Activated T-cell treated with anti-CD3 and anti-CD28 coated beads, Interleukin-2, amount 50 U/mL, for 1 hour (primary cell): Measurements from ENCODE around the gene GBP5.
"Not testable (repeated sequence)": the region's sequence is repeated elsewhere in the genome, so short reads cannot be mapped to it uniquely, and the experiment has no call there.

ENCODE experiments used
- DNase-seq: peaks from one replicate; pipeline ENCODE4 v3.0.0-alpha.2; 2020

The GBP5 gene, protein sequence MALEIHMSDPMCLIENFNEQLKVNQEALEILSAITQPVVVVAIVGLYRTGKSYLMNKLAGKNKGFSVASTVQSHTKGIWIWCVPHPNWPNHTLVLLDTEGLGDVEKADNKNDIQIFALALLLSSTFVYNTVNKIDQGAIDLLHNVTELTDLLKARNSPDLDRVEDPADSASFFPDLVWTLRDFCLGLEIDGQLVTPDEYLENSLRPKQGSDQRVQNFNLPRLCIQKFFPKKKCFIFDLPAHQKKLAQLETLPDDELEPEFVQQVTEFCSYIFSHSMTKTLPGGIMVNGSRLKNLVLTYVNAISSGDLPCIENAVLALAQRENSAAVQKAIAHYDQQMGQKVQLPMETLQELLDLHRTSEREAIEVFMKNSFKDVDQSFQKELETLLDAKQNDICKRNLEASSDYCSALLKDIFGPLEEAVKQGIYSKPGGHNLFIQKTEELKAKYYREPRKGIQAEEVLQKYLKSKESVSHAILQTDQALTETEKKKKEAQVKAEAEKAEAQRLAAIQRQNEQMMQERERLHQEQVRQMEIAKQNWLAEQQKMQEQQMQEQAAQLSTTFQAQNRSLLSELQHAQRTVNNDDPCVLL

DNA sequence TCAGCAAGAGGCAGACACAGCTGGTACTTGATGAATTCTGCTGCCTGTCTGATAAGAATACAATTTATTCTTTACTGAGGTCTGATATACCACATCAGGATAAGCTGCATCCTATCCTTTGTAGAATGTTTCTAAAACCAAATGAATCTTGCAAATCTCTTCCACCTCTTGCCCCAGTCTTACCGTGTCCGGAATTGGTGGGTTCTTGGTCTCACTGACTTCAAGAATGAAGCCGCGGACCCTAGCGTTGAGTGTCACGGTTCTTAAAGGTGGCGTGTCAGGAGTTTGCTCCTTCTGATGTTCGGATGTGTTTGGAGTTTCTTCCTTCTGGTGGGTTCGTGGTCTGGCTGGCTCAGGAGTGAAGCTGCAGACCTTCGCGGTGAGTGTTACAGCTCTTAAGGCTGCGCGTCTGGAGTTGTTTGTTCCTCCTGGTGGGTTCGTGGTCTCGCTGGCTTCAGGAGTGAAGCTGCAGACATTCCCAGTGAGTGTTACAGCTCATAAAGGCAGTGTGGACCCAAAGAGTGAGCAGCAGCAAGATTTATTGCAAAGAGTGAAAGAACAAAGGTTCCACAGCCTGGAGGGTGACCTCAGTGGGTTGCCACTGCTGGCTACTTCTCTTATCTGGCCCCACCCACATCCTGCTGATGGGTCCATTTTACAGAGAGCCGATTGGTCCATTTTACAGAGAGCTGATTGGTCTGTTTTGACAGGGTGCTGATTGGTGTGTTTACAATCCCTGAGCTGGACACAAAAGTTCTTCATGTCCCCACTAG lies at the start of gene GBP5:
Gene GBP5 (minus strand): TSS at position 592 of the 773 bp plus-strand sequence. CDS start 3,305 bp downstream, outside the sequence.
- peak; percentile 50 for DNase-seq

DNA sequence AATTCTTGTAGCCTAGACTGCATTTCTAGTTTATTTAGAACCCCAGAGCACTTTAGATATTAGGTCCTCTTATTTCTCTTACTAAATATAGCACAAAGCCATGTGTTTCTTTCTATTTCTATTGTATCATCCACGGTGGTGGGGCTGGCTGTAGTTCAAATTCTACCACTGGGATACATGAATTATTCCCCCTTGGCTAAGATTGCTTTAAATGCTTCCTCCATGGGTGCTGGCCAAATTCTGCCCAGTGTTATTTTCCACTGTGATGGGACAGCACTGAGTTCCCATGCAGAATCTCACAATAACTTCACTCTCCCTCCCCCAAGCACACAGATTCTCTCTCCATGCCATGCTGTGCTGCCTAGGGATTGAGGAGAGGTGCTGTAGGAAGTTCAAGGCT lies 49.7 kb upstream of the GBP5 start:
- no peak for DNase-seq

DNA sequence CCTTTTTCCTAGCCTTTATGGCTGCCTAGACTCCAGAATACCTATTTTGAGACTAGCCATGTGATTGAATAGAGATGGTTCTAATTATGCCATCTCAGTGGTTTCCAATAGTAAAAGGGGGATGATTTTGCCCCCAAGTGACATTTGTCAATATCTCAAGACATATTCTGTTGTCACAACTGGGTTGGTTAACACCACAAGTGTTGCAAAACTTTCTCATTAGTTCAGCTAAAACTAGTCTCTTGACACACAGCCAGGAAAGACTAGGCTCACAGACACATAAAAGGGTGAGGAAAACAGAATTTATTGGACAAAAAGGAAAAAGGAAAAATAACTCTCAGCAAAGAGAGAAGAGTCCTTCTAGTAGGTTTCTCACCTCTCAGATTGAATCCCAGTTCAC lies 39.9 kb upstream of the GBP5 start:
- DNase-seq = no peak

DNA sequence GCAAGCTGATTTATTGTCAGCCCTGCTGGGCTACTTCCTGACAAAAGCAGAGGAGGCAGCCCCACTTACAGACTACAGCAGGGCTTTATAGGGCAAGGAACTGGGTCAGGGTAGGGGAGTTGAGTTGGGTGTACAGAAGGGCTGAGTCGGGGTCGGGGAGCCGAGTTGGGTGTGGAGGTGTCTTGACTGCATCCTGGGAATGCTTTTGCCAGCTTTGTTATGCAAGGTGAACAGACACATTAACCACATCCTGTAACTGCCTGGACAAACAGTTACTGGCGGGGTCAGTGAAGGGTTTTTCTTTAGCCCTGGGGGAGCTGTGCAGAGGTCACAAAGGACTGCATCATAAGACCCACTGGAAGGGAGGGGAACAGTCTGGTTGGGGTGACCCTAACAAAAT lies 39.1 kb upstream of the GBP5 start:
- DNase-seq = no peak

DNA sequence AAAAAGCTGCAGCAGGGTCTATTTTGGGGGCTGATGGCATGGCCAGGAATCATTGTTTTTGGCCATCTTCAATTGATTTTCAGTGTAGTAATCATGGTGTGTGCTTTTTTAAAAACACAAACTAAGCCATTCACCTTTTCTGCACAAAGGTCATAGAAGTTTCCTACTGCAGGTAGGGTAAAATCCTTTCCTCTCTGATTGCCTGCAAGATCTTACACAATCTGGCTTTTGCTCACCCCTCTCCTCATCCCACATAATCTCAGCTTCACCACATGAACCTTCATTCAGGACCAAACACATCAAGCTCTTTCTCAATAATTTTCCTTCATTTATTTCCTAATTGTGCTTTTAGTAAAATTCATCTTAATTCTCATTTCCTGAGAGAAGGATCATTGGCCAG lies 38.3 kb upstream of the GBP5 start:
- DNase-seq = no peak

DNA sequence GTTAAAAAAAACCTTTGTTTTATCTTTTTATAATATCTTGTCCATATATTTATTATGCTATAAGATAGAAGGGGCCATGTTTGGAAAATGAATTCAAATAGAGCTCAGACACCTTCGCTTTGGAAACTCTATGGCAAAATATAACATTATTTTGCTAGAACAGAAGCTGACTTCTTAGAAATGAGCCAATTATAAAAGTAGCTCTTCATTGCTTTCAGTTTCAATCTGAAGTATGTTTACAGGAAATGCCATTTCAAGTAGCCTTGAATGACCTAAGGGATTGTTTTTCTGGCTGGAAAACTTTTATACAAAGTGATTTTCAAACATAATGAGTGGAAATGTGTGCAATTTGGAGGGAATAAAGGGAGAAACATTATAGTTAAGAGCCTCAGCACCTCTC lies 37.8 kb upstream of the GBP5 start:
- no peak for DNase-seq

DNA sequence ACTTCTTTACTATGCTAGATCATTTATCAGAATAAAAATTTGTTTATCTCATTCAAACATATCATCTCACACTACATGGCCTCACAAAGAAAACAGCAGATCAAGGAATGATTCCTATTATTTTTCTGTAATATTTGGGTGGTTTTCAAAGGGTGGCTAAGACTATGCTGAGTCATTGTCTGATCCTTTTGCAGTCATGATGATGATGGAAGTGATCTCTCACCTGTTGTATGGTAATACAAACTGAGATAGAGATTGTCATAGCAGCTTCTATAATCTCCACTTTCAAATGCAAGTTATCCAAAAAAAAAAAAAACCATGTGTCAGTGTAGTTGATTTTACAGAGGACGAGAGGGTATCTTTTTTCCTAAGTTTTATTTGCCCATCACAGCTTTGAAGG lies 37.2 kb upstream of the GBP5 start:
- DNase-seq = no peak

DNA sequence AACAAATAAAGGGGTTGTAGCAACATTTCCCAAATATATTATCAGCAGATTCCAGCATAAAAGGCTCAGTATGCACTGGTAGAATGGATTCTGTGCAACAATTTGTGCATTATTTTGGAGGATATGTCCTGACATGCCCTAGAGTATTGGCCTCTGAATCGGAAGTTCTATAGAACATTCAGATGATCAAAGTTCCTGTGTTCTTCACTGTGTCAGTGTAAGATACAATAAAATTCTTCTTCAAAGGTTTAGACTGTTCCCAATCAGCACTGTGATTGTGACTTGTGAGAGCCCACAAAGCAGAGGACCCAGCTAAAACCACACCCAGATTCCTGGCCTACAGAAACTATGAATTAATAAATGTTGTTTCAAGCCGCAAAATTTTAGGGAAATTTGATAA lies 33.6 kb upstream of the GBP5 start:
- no peak for DNase-seq

DNA sequence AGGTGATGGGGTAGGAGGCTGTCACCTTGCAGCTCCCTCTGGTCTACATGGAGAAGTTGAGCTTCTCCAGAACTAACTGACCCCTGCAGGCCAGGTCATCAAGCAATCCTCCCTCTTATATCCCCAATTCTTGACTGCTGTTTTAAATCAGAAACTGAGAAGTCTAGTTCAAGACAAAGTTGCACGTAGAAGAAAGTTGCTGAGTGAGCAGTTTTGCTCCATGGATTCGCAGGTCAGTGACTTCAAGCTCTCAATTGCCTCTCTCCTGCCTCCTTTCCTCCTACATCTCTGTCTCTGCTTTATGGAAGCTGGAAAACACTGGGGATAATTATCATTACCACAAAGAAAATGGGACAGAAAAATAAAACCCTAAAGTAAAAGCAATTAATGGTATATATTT lies 32.8 kb upstream of the GBP5 start:
- no peak for DNase-seq

DNA sequence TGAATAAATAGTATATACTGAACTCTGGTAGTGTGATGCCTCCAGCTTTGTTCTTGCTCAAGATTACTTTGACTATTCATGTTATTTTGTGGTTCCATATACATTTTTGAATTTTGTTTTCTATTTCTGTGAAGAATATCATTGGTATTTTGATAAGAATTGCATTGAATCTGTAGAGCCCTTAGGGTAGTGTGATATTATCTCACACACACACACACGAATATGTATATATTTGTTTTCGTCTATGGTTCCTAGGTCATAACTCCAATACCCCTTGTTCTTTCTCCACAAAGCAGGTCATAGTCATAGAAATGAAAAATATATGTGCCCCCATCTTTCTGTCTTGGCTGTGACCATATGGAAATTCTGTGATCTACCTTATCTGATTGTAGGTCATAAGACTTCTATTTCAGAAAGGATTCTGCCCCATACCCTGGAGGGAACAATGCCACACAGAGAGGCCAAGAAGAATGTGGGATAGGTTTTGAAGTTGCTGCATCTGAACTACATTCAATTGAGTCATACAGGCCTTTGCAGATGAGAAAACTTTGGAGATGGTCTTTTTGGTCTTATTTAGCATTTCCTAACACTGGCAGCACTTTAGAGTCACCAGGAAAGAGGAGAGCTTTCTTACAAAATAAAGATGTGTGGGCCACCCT lies 32.0 kb upstream of the GBP5 start:
- no peak for DNase-seq

DNA sequence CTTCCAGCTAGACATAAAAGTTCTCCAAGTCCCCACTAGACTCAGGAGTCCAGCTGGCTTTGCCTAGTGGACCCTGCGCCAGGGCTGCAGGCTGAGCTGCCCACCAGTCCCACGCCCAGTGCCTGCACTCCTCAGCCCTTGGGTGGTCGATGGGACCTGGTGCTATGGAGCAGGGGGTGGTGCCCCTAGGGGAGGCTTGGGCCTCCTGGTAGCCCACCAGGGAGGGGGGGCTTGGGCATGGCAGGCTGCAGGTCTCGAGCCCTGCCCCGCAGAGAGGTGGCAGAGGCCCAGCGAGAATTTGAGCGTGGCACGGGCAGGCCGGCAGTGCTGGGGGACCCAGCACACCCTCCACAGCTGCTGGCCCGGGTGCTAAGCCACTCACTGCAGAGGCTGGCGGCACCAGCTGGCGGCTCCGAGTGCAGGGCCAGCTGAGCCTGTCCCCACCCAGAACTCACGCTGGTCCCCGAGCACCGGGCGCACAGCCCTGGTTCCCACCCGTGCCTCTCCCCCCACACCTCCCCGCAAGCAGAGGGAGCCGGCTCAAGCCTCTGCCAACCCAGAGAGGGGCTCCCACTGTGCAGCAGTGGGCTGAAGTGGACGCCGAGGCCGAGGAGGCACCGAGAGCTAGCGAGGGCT lies 30.2 kb upstream of the GBP5 start:
- DNase-seq = no peak

DNA sequence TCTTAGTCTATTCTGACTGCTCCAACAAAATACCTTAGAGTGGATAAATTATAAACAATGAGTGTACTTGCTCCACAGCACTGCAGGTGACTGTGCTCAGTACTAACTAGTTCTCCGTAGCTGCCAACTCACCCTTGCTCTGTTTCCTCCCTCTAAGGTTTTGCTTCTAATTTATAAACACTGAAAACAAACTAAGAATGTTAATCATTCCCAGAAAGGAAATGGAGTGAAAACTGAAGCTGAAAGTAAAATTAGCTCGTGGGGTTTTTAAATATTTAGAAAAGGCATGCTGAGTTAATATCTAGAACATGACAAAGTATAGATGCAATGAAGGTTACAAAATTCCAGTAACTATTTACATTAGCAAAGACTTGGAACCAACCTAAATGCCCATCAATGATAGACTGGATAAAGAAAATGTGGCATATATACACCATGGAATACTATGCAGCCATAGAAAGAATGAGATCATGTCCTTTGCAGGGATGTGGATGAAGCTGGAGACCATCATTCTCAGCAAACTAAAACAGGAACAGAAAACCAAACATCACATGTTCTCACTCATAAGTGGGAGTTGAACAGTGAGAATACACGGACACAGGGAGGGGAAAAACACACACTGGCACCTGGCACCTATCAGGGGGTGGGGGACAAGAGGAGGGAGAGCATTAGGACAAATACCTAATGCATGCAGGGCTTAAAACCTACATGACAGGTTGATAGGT lies 27.2 kb upstream of the GBP5 start:
- DNase-seq = not testable (repeated sequence)

DNA sequence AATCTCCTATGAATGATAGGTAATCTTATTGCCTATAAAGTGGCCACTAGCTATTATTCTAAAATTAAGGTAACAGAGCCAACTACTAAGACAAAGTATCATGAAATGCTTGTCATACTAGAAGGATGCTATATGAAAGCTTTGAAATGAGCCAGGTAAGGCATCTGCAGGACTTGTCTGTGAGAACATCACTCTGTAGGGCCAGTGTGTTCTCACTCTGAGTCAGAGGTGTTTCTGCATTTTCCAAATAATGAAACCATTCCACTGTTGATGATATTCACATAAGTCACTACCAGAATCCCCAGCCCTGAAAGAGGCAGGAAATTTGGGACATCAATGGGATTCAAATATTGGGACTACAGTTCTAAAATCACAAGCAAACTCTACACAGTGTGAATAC lies 25.8 kb upstream of the GBP5 start:
- no peak for DNase-seq

DNA sequence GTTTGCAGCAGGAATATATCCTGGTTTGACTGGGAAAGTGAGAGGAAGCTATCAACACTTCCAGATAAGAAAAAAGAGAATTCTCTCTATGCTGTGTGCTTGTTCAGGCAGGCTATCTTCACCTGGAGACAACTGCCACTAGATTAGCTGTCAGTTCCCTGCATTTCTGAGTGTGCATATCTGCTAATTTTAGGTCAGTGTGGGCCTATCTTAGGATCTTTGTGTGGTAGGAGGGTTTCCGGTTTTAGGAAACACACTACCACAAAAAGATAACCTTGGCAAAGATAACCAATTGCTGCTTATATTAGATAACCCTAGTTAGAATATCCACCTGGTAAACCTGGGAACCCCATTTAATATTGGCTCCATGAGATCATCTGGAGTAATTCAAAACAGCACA lies 22.5 kb upstream of the GBP5 start:
- no peak for DNase-seq

DNA sequence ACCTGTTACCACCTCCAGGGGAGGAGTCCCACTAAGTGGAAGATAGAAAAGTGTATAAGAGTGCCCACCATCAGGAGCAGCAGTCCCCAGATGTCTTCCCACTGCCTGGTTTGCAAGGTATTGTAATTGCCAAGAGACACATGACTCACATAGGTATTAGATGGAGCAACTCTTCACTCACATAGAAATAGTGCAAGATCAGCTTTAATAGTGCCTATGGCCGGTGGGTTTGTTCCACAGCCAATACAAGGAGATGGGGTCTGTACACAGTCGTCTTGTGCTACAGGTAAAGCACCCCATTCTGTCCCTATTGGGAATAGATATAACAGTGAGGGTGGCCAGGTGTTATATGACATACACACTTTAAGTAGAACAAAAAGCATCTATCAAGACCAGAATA lies 18.6 kb upstream of the GBP5 start:
- DNase-seq = no peak

DNA sequence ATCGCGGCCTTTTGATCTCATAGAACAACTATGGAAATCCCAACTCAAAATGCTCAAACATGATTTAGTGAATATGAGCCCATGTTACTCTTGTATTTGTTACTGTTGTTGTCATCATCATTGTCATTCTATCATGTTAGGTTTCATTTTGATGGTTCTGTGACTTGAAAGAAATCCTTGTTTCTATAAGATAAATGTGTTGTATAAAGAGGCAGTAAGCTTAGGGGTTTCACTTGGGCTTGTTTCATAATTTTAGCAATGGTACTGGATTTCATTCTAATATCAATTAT lies 15.3 kb upstream of the GBP5 start:
- no peak for DNase-seq

DNA sequence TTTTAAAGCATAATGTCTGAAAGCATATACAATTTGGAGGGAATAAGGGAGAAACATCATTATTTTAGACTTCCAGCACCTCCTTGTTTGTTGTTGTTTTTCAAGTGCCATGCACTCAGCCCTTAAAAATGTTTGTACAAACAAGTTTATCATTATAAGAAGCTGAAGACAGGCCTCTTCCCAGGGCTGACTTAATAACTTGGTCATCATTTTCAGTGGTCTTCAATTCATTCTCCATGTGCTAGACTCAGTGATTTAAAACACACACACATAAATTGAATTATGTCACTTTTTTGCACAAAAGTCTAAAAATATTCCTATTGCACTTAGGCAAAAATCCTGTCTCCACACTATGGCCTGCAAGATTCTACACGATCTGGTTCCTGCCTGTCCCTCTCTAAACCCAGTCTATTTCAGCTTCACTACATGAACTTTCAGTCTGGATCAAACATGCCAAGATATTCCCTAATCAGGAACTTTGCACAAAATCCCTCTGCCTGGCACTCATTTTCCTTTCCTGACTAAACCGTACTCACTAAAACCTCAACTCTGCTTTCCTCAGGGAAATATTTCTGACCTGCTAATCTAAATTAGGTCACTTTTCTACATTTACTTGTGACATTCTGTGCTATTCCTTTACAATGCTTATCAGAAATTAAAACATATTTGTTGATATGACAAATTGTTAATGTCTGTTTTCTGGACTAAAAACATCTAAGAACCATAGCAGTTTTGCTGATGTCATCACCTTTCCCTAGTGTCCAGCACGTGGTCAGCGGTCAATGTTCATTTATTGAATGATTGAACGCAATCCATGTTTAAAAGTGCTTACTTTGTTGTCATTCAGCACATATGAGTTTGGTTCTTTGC lies 14.8 kb upstream of the GBP5 start:
- no peak for DNase-seq

DNA sequence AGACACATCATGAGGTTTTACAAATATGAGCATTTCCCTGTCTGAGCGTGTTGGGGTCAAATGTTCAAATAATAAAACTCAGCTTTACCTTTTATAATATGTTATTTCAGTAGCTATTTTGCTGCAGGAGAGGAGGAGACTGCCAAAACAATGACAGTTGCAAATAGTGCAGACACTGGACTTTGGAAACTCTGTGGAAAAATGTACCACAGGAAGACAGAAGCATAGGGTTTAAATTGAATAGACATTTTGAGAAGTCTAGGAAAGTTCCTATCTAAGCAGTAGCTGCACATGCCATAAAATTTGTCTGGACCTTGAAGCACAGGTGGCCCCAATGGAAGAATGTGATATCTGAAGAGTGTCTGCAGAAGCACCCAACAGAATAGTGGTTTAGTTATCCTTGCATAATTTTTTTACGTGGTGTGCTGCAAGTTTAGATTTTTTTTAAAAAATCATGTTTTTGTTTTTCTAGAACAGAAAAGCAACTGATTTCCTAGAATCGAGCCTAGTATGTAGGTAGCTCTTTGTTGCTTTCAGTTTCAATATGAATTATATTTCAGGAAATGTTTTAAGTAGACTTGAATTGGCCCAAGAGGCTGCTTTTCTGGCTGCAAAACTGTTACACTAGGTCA lies 14.0 kb upstream of the GBP5 start:
- no peak for DNase-seq

DNA sequence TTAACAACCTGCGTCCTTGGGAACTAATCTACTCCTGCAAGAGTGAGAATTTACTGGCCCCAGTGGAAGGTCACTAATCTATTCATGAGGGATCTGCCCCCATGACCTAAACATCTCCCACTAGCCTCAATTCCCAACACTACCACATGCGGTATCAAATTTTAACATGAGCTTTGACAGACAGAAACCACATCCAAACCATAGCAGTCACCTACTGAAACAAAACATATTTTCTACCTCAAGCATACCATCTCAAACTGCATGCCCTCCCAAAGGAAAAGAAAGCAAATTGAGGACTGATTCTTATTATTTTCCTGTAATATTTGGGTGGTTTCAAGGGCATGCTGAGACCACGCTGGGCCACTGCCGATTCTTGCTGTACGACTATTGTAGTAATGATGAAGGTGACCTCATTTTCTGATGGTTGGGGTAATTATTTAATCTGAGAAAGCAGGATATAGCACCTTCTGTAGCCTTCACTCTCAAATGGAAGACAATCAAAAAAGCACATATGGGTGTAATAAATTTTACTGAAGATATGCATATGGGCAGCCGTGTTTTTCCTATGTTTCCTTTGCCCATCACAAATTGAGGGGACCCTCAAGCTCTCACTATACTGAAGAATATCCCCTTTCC lies 13.2 kb upstream of the GBP5 start:
- no peak for DNase-seq

DNA sequence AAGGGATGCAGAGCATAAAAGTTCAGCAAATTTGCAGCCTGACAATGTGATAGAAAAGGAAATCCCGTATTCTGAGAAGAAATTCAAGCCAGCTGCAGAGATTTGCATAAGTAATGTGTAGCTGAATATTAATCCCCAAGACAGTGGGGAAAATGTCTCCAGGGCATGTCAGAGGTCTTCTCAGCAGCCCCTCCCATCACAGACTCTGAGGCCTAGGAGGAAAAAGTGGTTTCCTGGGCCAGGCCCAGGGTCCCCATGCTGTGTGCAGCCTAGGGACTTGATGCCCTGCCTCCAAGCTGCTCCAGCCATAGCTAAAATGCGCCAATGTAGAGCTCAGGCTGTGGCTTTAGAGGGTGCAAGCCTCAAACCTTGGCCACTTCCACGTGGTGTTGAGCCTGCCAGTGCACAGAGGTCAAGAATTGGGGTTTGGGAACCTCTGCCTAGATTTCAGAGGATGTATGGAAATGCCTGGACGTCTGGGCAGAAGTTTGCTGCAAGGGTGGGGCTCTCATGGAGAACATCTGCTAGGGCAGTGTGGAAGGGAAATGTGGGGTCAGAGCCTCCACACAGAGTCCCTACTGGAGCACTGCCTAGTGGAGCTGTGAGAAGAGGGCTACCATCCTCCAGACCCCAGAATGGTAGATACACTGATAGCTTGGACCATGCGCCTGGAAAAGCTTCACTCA lies 11.6 kb upstream of the GBP5 start:
- DNase-seq = not testable (repeated sequence)
